DND-41 (cell line): Measurements from ENCODE around the gene NBEA.

Source experiments
- ATAC-seq: fragments of 200-7000 bp; cut with Tn5 transposase; 3 replicates; pipeline ENCODE4 v1.9.1; 2021; ENCODE audit warnings: low read depth; ENCODE audit not compliant: insufficient read depth
- DNase-seq: peaks from one replicate; pipeline ENCODE4 v3.0.0-alpha.2; 2020
- H2AFZ ChIP-seq: 2 replicates; pipeline ENCODE4 v1.6.0; 2012; ENCODE audit warnings: low read depth, low read length
- H3K27ac ChIP-seq: 2 replicates; pipeline ENCODE4 v1.5.1; 2012; ENCODE audit warnings: low read length, inconsistent platforms
- H3K27me3 ChIP-seq: fragments of 200-600 bp; sonication (generic); 2 replicates; pipeline ENCODE4 v1.6.0; 2012; ENCODE audit warnings: low read length, mild to moderate bottlenecking, inconsistent platforms; ENCODE audit not compliant: insufficient read depth, poor library complexity
- H3K36me3 ChIP-seq: 2 replicates; pipeline ENCODE4 v1.5.1; 2012; ENCODE audit warnings: low read length, inconsistent platforms; ENCODE audit not compliant: insufficient read depth
- H3K4me1 ChIP-seq: 2 replicates; pipeline ENCODE4 v1.5.1; 2012; ENCODE audit warnings: mild to moderate bottlenecking, low read length; ENCODE audit not compliant: insufficient read depth
- H3K4me2 ChIP-seq: 2 replicates; pipeline ENCODE4 v1.6.0; 2012; ENCODE audit warnings: mild to moderate bottlenecking, moderate library complexity, low read length, inconsistent platforms; ENCODE audit not compliant: insufficient read depth
- H3K4me3 ChIP-seq, 2 experiments: fragments of 200-600 bp in 1 of 2; shearing (Covaris generic) in 1 of 2; 2 replicates each; pipeline ENCODE4 v1.5.1; 2012 to 2016; ENCODE audit warnings: inconsistent platforms in 2 of 2, low read length in 2 of 2, mild to moderate bottlenecking in 2 of 2, low read depth in 1 of 2, moderate library complexity in 1 of 2
- H3K79me2 ChIP-seq: 2 replicates; pipeline ENCODE4 v1.6.0; 2012; ENCODE audit warnings: low read length, inconsistent platforms; ENCODE audit not compliant: insufficient read depth
- H3K9ac ChIP-seq: 2 replicates; pipeline ENCODE4 v1.6.0; 2012; ENCODE audit warnings: low read depth, mild to moderate bottlenecking, inconsistent platforms, low read length, moderate library complexity
- H3K9me3 ChIP-seq: 2 replicates; pipeline ENCODE4 v1.5.1; 2012; ENCODE audit warnings: low read length, moderate library complexity, mild to moderate bottlenecking, inconsistent platforms; ENCODE audit not compliant: insufficient read depth, severe bottlenecking
- H4K20me1 ChIP-seq: 2 replicates; pipeline ENCODE4 v1.6.0; 2012; ENCODE audit warnings: low read length; ENCODE audit not compliant: insufficient read depth
- CTCF ChIP-seq: IDR thresholded peaks from 2 replicates; pipeline ENCODE4 v1.5.1; 2012; ENCODE audit warnings: borderline replicate concordance, low read length, moderate library complexity, mild to moderate bottlenecking; ENCODE audit not compliant: poor library complexity, severe bottlenecking; ENCODE audit errors: extremely low read depth
- EZH2 ChIP-seq: IDR thresholded peaks from 3 replicates; pipeline ENCODE4 v1.6.1; 2012; ENCODE audit warnings: borderline replicate concordance, low read depth, mild to moderate bottlenecking, moderate library complexity, low read length, inconsistent platforms; ENCODE audit not compliant: severe bottlenecking

Gene NBEA

GRCh38 chr13:35699825-35700510 is 757.9 kb downstream of the NBEA start:
- Histone ChIP-seq H2AFZ (no peak overlapping the region), H3K9ac (no peak overlapping the region), H3K4me2 (no peak overlapping the region), H4K20me1 (no peaks in the 10 kb centered on the region), H3K79me2 (no peaks in the 10 kb centered on the region), H3K27me3 (no peaks in the 10 kb centered on the region), H3K4me1 (no peaks in the 10 kb centered on the region), H3K9me3 (no peaks in the 10 kb centered on the region), H3K27ac (no peak overlapping the region), H3K36me3 (no peaks in the 10 kb centered on the region), H3K4me3 (no peak overlapping the region)
- TF ChIP-seq EZH2: no peak
- DNase-seq (no peak), ATAC-seq (no peak)

- no peaks in the 10 kb centered on the region for H3K79me2 ChIP-seq
- H3K36me3 ChIP-seq: no peaks in the 10 kb centered on the region
- no peaks in the 10 kb centered on the region for H3K4me1 ChIP-seq
- H3K27me3 ChIP-seq: no peaks in the 10 kb centered on the region
- DNase-seq: no peak
- TF ChIP-seq EZH2 (no peak), CTCF (no peak)
- no peak overlapping the region for H3K4me2 ChIP-seq
- no peaks in the 10 kb centered on the region for H4K20me1 ChIP-seq
- H3K9me3 ChIP-seq: no peaks in the 10 kb centered on the region
- no peak overlapping the region for H3K9ac ChIP-seq
- no peak overlapping the region for H2AFZ ChIP-seq
- H3K4me3 ChIP-seq: no peak overlapping the region
- no peak for ATAC-seq
- H3K27ac ChIP-seq: no peak overlapping the region
Observed at GRCh38 chr13:35700671-35701070, 758.6 kb downstream of the NBEA start.

GRCh38 chr13:35702316-35702715 is 760.2 kb downstream of the NBEA start:
- H3K36me3 ChIP-seq: no peaks in the 10 kb centered on the region
- no peaks in the 10 kb centered on the region for H4K20me1 ChIP-seq
- DNase-seq: no peak
- no peaks in the 10 kb centered on the region for H3K27me3 ChIP-seq
- no peak overlapping the region for H3K27ac ChIP-seq
- TF ChIP-seq EZH2: no peak
- TF ChIP-seq CTCF: no peak
- no peaks in the 10 kb centered on the region for H3K4me1 ChIP-seq
- H3K9ac ChIP-seq: no peak overlapping the region
- no peak overlapping the region for H3K4me2 ChIP-seq
- no peaks in the 10 kb centered on the region for H3K79me2 ChIP-seq
- H3K4me3 ChIP-seq: no peak overlapping the region
- no peak for ATAC-seq
- no peak overlapping the region for H2AFZ ChIP-seq
- H3K9me3 ChIP-seq: no peaks in the 10 kb centered on the region

- no peak for DNase-seq
- Histone ChIP-seq H3K27ac (no peak overlapping the region), H3K9me3 (no peaks in the 10 kb centered on the region), H3K9ac (no peak overlapping the region), H3K4me3 (no peak overlapping the region), H4K20me1 (no peaks in the 10 kb centered on the region), H2AFZ (no peak overlapping the region), H3K27me3 (no peaks in the 10 kb centered on the region), H3K79me2 (no peaks in the 10 kb centered on the region), H3K4me2 (no peak overlapping the region), H3K36me3 (no peaks in the 10 kb centered on the region), H3K4me1 (no peaks in the 10 kb centered on the region)
- ATAC-seq: no peak
- TF ChIP-seq CTCF: no peak
- TF ChIP-seq EZH2: no peak
Observed at GRCh38 chr13:35703061-35703460, 761.0 kb downstream of the NBEA start.
